ENCODE measurements around the gene BEX3.

Gene BEX3

DNA sequence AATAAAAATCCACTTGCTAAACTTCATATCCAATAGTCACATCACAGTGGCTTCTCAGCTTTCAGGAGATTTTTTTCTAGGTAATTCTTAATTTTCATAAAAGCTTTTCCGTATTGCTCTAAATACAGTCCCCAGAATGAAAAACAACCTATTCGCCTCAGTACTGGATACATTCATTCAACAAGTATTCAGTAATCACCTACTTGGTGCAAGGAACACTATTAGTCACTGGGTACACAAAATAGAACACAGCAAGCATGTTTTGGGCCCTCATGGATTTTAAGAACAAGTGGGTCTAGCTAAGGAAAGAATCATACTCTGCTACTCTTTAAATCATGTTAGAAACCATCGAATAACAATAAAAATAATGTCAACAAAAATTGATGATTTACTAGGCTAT, 2.8 kb upstream of the BEX3 start:
- TF ChIP-seq SIN3A (IDR thresholded peaks at IDR 0.05; ENCODE audit: borderline replicate concordance, insufficient read depth, low read length) (no peak), FOXP2 (optimal IDR thresholded peaks at IDR 0.05; ENCODE audit: borderline replicate concordance, extremely low read depth, extremely low read length, insufficient read depth) (no peak)
- TF ChIP-seq, protein P1, sequence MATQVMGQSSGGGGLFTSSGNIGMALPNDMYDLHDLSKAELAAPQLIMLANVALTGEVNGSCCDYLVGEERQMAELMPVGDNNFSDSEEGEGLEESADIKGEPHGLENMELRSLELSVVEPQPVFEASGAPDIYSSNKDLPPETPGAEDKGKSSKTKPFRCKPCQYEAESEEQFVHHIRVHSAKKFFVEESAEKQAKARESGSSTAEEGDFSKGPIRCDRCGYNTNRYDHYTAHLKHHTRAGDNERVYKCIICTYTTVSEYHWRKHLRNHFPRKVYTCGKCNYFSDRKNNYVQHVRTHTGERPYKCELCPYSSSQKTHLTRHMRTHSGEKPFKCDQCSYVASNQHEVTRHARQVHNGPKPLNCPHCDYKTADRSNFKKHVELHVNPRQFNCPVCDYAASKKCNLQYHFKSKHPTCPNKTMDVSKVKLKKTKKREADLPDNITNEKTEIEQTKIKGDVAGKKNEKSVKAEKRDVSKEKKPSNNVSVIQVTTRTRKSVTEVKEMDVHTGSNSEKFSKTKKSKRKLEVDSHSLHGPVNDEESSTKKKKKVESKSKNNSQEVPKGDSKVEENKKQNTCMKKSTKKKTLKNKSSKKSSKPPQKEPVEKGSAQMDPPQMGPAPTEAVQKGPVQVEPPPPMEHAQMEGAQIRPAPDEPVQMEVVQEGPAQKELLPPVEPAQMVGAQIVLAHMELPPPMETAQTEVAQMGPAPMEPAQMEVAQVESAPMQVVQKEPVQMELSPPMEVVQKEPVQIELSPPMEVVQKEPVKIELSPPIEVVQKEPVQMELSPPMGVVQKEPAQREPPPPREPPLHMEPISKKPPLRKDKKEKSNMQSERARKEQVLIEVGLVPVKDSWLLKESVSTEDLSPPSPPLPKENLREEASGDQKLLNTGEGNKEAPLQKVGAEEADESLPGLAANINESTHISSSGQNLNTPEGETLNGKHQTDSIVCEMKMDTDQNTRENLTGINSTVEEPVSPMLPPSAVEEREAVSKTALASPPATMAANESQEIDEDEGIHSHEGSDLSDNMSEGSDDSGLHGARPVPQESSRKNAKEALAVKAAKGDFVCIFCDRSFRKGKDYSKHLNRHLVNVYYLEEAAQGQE (IDR thresholded peaks at IDR 0.05; ENCODE audit: insufficient read depth in 1 of 2, low read depth in 2 of 2, low read length in 2 of 2), result no peak

DNA sequence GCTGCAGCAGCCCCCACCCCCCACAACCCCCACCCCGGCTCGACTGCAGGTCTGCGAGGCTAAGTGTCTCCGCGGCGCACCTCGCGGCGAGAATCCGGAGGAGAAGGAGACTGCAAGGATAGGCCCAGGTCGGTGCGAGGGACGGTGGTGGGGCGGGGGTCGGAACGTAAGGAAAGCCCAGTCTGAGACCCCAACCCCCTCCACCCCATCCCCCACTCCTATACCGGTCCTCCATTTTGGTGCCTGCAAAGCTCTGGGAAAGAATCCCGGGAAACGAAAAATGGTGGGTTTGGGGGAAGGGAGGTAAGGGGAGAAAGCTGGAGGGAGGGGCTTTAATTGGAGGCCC, 614 bp downstream of the BEX3 start:
- TF ChIP-seq FOXP2 (optimal IDR thresholded peaks at IDR 0.05; ENCODE audit: borderline replicate concordance, extremely low read depth, extremely low read length, insufficient read depth) (no peak), POLR2AphosphoS5 (IDR thresholded peaks at IDR 0.05; ENCODE audit: low read depth, low read length) (no peak), SIN3A (IDR thresholded peaks at IDR 0.05; ENCODE audit: borderline replicate concordance, insufficient read depth, low read length) (no peak), TAF1 (IDR thresholded peaks at IDR 0.05; ENCODE audit: borderline replicate concordance, insufficient read depth, low read length) (no peak)
- TF ChIP-seq, protein P1 (IDR thresholded peaks at IDR 0.05; ENCODE audit: insufficient read depth in 1 of 2, low read depth in 2 of 2, low read length in 2 of 2), result no peak

- TF ChIP-seq POLR2AphosphoS5 (IDR thresholded peaks at IDR 0.05; ENCODE audit: low read depth, low read length) (no peak), FOXP2 (optimal IDR thresholded peaks at IDR 0.05; ENCODE audit: borderline replicate concordance, extremely low read depth, extremely low read length, insufficient read depth) (no peak), SIN3A (IDR thresholded peaks at IDR 0.05; ENCODE audit: borderline replicate concordance, insufficient read depth, low read length) (no peak)
- TF ChIP-seq, protein P1 (IDR thresholded peaks at IDR 0.05; ENCODE audit: insufficient read depth in 1 of 2, low read depth in 2 of 2, low read length in 2 of 2), result no peak
Observed at GRCh38 chrX:103378990-103379389, 2.7 kb downstream of the BEX3 start.

- TF ChIP-seq, protein P1 (IDR thresholded peaks at IDR 0.05; ENCODE audit: insufficient read depth in 1 of 2, low read depth in 2 of 2, low read length in 2 of 2), result no peak
- TF ChIP-seq TAF1 (IDR thresholded peaks at IDR 0.05; ENCODE audit: borderline replicate concordance, insufficient read depth, low read length), result no peak
- no peak for TF ChIP-seq FOXP2 (optimal IDR thresholded peaks at IDR 0.05; ENCODE audit: borderline replicate concordance, extremely low read depth, extremely low read length, insufficient read depth)
- TF ChIP-seq SIN3A (IDR thresholded peaks at IDR 0.05; ENCODE audit: borderline replicate concordance, insufficient read depth, low read length), result no peak
- no peak for TF ChIP-seq POLR2AphosphoS5 (IDR thresholded peaks at IDR 0.05; ENCODE audit: low read depth, low read length)
Observed at GRCh38 chrX:103382877-103383276, 6.5 kb downstream of the BEX3 start.

DNA sequence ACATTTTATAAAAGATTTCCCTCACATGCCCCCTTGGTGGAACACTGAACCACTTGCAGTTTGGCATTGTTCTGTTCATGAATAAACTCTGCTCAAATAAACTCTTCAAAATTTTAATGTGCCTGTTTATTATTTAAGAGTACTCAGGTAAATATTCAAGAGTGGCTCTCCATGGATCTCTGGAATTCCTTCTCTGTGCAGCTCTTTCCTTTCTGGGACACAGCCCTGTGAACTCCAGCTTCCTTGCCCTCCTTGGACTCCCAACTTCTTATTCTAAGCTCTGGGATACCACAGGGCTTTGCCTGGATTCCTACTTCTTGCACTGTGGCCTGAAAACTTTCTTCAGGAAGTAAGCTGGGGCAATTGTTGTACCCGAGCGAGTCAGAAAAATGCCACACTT, 8.3 kb downstream of the BEX3 start:
- TF ChIP-seq FOXP2 (optimal IDR thresholded peaks at IDR 0.05; ENCODE audit: borderline replicate concordance, extremely low read depth, extremely low read length, insufficient read depth) (no peak), POLR2AphosphoS5 (IDR thresholded peaks at IDR 0.05; ENCODE audit: low read depth, low read length) (no peak), SIN3A (IDR thresholded peaks at IDR 0.05; ENCODE audit: borderline replicate concordance, insufficient read depth, low read length) (no peak), TAF1 (IDR thresholded peaks at IDR 0.05; ENCODE audit: borderline replicate concordance, insufficient read depth, low read length) (no peak)
- TF ChIP-seq, protein P1 (IDR thresholded peaks at IDR 0.05; ENCODE audit: insufficient read depth in 1 of 2, low read depth in 2 of 2, low read length in 2 of 2), result no peak
